Panc1 (cell line): ENCODE measurements around the gene NOP58. TPM values are rescaled to one million over a fixed set of nuclear protein-coding genes. Genes with fewer than 3 reads are reported as not detected.
A peak's percentile ranks its signal among the peaks of the same experiment; 100 is the strongest.

Source experiments
- ATAC-seq: fragments of 200-7000 bp; cut with Tn5 transposase; 2 replicates; pipeline ENCODE4 v1.9.1; 2020; ENCODE audit warnings: mild to moderate bottlenecking, moderate library complexity
- BruUV-seq: library from RNA; stranded (reverse); fragments of 400-500 nt; replicated peaks from 2 replicates; lab custom pipeline; 2021; lab: Mats Ljungman, UMichigan
- CTCF ChIA-PET: fragments of 300-600 bp; sonication (Branson Sonifier 250); formaldehyde crosslinking; loops from one replicate; lab custom pipeline; 2022; ENCODE audit warnings: antibody characterized with exemption; lab: Charles Lee
- POLR2A ChIA-PET: fragments of 300-600 bp; sonication (Branson Sonifier 250); formaldehyde crosslinking; loops from one replicate; lab custom pipeline; 2022; ENCODE audit warnings: antibody characterized with exemption; lab: Charles Lee
- DNase-seq: peaks from one replicate; pipeline ENCODE4 v3.0.0-alpha.2; 2010; ENCODE audit warnings: low read depth, low spot score
- H3K27ac ChIP-seq: 2 replicates; pipeline ENCODE4 v1.5.1; 2011; ENCODE audit warnings: mild to moderate bottlenecking, low read length, inconsistent platforms
- H3K27me3 ChIP-seq: fragments of 200-500 bp; sonication (Bioruptor generic); 2 replicates; pipeline ENCODE4 v1.6.0; 2014; ENCODE audit warnings: low read length, inconsistent platforms; ENCODE audit not compliant: control insufficient read depth, insufficient read depth
- H3K36me3 ChIP-seq: fragments of 200-500 bp; sonication (Bioruptor generic); 2 replicates; pipeline ENCODE4 v1.5.1; 2014; ENCODE audit warnings: inconsistent platforms, mild to moderate bottlenecking, low read length, moderate library complexity; ENCODE audit not compliant: control insufficient read depth, insufficient read depth
- H3K4me1 ChIP-seq: 2 replicates; pipeline ENCODE4 v1.5.1; 2011; ENCODE audit warnings: inconsistent platforms, mild to moderate bottlenecking, low read length, moderate library complexity; ENCODE audit not compliant: control insufficient read depth, insufficient read depth
- H3K4me3 ChIP-seq, 2 experiments: 2 replicates each; pipeline ENCODE4 v1.5.1; 2011 to 2012; ENCODE audit warnings: low read depth in 2 of 2, low read length in 2 of 2, mild to moderate bottlenecking in 2 of 2, inconsistent platforms in 1 of 2, moderate library complexity in 1 of 2
- H3K9me3 ChIP-seq: fragments of 200-500 bp; sonication (Bioruptor generic); 2 replicates; pipeline ENCODE4 v1.5.1; 2014; ENCODE audit warnings: low read depth, mild to moderate bottlenecking, inconsistent platforms, low read length, moderate library complexity; ENCODE audit not compliant: control insufficient read depth, insufficient read depth
- POLR2AphosphoS5 ChIP-seq: IDR thresholded peaks from 2 replicates; pipeline ENCODE4 v1.6.1; 2012; ENCODE audit warnings: mild to moderate bottlenecking, low read depth, low read length, moderate library complexity
- SIN3A ChIP-seq: IDR thresholded peaks from 2 replicates; pipeline ENCODE4 v1.6.1; 2012; ENCODE audit warnings: low read depth, mild to moderate bottlenecking, low read length, moderate library complexity, borderline replicate concordance; ENCODE audit not compliant: insufficient read depth
- TCF7L2 ChIP-seq: IDR thresholded peaks from 2 replicates; pipeline ENCODE4 v1.6.1; 2011; ENCODE audit warnings: mild to moderate bottlenecking, low read depth, low read length, inconsistent platforms
- in situ Hi-C: cut with HindIII; loops from 2 replicates; pipeline ENCODE4 v1.10.0; 2016; ENCODE audit warnings: low sequenced_read_pairs, low pct_unique_long_range_greater_than_20kb
- intact Hi-C: fragments of 100-400 bp; cut with micrococcal nuclease; formaldehyde crosslinking; loops from one replicate; pipeline ENCODE4 v1.10.0; 2022; ENCODE audit not compliant: unreplicated experiment
- total RNA-seq: library from RNA; stranded (reverse); gene quantifications from one replicate; pipeline ENCODE4 v1.2.1, GENCODE V29; 2021; ENCODE audit not compliant: unreplicated experiment
- TF ChIP-seq, protein P1 (sequence below): fragments of 450-650 bp; IDR thresholded peaks from 2 replicates; pipeline ENCODE4 v1.5.1; 2017; ENCODE audit warnings: mild to moderate bottlenecking
- TF ChIP-seq, protein P2 (sequence below), 2 experiments: IDR thresholded peaks; 2 replicates each; pipeline ENCODE4 v1.6.1; 2011 to 2012; ENCODE audit warnings: low read depth in 2 of 2, control low read depth in 1 of 2, low read length in 1 of 2, mild to moderate bottlenecking in 1 of 2, moderate library complexity in 1 of 2; ENCODE audit not compliant: insufficient read depth in 1 of 2

Gene NOP58
- total RNA-seq, 1 experiment from 2014 or later: 119 TPM

DNA sequence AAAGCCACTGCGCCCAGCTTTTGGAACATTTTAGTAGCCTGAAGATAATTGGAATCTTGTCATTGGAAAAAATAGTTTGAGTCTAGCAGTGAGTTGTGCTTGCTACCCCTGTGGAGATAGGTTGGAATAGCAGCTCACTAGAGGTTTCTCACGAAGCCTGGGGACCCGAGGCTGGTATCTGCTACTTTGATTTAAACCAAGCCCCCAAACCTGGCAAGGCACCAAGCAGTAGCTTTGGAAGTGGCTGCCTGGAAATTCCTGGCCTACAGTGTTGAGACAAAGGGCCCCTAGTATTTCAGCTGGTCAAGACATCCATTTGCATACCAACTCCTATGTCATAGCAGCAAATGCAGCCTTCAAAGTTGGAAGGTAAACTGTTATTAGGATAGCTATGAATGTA lies 42.1 kb downstream of the NOP58 start:
- POLR2A ChIA-PET: no interaction called here

DNA sequence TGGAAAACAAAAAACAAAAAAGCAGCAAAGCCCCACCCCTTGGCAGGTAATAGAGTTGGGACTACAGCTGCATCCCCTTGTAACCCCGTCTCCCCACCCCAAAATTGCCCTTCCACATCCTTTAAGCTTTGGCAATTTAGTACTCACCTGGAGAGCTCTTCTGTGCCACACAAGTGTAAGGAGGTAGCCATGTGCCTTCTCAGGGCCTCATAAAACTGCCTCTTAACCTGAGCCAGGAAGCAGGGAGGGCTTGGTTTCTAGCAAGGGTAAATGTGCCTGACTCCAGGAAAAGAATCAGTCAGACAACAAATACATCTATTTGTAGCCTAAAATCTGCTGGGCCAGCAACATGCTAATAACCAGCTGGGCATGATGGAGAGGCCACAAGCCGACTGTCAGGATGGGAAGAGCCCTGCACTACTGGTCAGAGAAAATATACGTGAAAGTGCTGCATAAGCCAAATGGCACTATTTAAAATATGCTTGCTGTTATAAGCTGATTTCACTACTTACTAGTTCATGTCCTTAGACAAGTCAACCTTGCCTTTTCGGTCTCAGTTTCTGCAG lies 46.3 kb downstream of the NOP58 start:
- BruUV-seq: no TSS peak
- in situ Hi-C loops: no loop called here
- Histone ChIP-seq H3K27me3 (no peaks in the 10 kb centered on the region), H3K4me1 (no peaks in the 10 kb centered on the region), H3K4me3 (no peak overlapping the region), H3K27ac (no peak overlapping the region), H3K9me3 (no peaks in the 10 kb centered on the region), H3K36me3 (peaks cover 4% of the 10 kb centered on the region)
- TF ChIP-seq, protein P1, sequence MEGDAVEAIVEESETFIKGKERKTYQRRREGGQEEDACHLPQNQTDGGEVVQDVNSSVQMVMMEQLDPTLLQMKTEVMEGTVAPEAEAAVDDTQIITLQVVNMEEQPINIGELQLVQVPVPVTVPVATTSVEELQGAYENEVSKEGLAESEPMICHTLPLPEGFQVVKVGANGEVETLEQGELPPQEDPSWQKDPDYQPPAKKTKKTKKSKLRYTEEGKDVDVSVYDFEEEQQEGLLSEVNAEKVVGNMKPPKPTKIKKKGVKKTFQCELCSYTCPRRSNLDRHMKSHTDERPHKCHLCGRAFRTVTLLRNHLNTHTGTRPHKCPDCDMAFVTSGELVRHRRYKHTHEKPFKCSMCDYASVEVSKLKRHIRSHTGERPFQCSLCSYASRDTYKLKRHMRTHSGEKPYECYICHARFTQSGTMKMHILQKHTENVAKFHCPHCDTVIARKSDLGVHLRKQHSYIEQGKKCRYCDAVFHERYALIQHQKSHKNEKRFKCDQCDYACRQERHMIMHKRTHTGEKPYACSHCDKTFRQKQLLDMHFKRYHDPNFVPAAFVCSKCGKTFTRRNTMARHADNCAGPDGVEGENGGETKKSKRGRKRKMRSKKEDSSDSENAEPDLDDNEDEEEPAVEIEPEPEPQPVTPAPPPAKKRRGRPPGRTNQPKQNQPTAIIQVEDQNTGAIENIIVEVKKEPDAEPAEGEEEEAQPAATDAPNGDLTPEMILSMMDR: no peak
- TF ChIP-seq, protein P2, sequence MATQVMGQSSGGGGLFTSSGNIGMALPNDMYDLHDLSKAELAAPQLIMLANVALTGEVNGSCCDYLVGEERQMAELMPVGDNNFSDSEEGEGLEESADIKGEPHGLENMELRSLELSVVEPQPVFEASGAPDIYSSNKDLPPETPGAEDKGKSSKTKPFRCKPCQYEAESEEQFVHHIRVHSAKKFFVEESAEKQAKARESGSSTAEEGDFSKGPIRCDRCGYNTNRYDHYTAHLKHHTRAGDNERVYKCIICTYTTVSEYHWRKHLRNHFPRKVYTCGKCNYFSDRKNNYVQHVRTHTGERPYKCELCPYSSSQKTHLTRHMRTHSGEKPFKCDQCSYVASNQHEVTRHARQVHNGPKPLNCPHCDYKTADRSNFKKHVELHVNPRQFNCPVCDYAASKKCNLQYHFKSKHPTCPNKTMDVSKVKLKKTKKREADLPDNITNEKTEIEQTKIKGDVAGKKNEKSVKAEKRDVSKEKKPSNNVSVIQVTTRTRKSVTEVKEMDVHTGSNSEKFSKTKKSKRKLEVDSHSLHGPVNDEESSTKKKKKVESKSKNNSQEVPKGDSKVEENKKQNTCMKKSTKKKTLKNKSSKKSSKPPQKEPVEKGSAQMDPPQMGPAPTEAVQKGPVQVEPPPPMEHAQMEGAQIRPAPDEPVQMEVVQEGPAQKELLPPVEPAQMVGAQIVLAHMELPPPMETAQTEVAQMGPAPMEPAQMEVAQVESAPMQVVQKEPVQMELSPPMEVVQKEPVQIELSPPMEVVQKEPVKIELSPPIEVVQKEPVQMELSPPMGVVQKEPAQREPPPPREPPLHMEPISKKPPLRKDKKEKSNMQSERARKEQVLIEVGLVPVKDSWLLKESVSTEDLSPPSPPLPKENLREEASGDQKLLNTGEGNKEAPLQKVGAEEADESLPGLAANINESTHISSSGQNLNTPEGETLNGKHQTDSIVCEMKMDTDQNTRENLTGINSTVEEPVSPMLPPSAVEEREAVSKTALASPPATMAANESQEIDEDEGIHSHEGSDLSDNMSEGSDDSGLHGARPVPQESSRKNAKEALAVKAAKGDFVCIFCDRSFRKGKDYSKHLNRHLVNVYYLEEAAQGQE (IDR thresholded peaks at IDR 0.05; ENCODE audit: insufficient read depth in 1 of 2, low read depth in 2 of 2, low read length in 1 of 2): no peak
- TF ChIP-seq SIN3A (no peak), TCF7L2 (no peak), POLR2AphosphoS5 (no peak)
- no peak for DNase-seq
- ChIA-PET POLR2A (no interaction called here), CTCF (no interaction called here)
- peak; percentile 27; the same call in 1 of the 2 replicates for ATAC-seq
- intact Hi-C loops: no loop called here

More for the DNA sequence above, 42.1 kb downstream of the NOP58 start:
- no peak overlapping the region for H3K27ac ChIP-seq
- no peak overlapping the region for H3K4me3 ChIP-seq
- H3K4me1 ChIP-seq: no peaks in the 10 kb centered on the region
- H3K9me3 ChIP-seq: no peaks in the 10 kb centered on the region
- in situ Hi-C loops (no loop called here), intact Hi-C loops (no loop called here)
- ATAC-seq (no peak), DNase-seq (no peak)
- no TSS peak for BruUV-seq
- no peaks in the 10 kb centered on the region for H3K27me3 ChIP-seq
- CTCF ChIA-PET: no interaction called here
- peaks cover 41% of the 10 kb centered on the region for H3K36me3 ChIP-seq
- TF ChIP-seq, protein P1: no peak
- TF ChIP-seq, protein P2 (IDR thresholded peaks at IDR 0.05; ENCODE audit: insufficient read depth in 1 of 2, low read depth in 2 of 2, low read length in 1 of 2): no peak
- TF ChIP-seq SIN3A (no peak), POLR2AphosphoS5 (no peak), TCF7L2 (no peak)
